CD4-positive, alpha-beta T cell treated with Interleukin-1 beta for 1 hour (primary cell): ENCODE data around the gene CHST8.

Source experiments
- DNase-seq, 2 donors: peaks; one replicate each; pipeline ENCODE4 v3.0.0-alpha.2; 2020 to 2022

The CHST8 gene

GRCh38 chr19:33773704-33774624 lies 152.2 kb downstream of the CHST8 start:
- no peak for DNase-seq

DNA sequence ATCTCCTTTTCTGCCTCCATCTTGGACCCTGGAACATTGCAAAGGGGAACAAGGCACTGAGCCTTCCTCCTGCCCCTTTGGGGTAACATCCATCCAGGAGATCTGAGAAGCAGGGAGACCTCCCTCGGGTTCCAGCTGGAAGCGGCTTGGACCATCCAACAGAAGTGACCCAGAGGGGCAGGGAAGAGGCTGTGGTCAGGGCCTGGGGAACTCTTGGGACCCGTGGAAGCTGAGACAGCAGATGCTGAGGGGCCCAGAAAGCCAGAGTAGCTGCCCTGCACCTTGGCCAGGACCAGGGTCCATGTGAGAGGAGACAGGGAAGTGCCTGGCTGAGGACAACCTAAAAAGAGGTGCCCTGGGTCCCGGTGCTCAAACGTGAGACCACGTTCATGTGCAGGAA lies 153.0 kb downstream of the CHST8 start:
- no peak for DNase-seq

- DNase-seq, result no peak
Measured at GRCh38 chr19:33775731-33776487, 154.2 kb downstream of the CHST8 start.

DNA sequence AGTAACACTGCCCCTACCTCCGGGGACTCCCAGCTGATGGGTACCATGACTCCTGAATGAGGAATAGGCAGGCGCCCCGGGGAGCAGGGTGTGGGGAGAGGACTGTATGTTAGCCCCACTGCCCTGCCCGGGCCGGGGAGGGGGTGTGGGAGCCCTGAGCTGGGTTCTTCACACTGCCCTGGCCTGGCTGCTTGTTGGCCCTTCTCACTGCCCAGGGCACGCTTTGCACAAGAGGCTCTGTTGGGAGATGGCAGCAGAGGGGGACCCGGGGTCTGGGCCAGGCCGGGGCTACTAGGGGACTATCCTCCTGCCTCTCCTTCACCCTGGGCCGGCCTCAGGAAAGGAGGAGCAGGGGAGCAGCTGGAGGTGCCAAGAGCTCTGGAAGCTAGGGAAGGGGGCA lies 155.6 kb downstream of the CHST8 start:
- no peak for DNase-seq

GRCh38 chr19:33777753-33778088 lies 156.0 kb downstream of the CHST8 start:
- no peak for DNase-seq

DNA sequence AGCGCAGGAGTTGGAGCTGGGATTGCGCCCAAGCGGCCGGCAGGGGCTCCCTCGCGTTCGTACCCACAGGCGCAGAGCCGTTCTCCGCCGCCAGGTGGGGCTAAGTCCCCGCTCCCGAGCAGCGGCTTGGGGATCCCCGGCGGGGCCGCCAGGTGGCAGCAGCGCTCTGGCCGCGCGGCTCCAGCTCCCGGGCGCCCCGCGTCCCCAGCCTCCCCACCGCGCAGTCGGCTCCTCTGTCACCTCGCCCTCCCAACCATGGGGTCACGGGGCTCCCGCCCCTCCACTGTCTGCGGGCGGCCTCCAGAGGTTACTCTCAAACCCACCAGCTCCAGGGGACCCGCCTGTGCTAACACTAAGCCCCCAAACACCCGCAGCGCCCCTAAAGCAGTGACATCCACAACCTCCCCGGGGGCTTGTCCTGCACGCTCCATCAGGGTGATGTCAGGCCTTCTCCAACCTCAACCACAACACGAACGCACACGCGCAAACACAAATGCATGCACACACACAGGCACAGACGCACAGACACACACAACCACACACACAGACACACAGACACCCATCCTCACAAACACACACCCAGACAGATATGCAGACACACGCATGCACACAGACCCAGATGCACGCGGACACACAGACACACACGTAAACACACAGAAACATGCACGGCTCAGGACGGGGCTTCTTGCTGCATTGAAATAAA lies 156.5 kb downstream of the CHST8 start:
- DNase-seq, result peak; percentile 82 to 84

GRCh38 chr19:33779849-33780248 lies 158.1 kb downstream of the CHST8 start:
- no peak for DNase-seq

DNA sequence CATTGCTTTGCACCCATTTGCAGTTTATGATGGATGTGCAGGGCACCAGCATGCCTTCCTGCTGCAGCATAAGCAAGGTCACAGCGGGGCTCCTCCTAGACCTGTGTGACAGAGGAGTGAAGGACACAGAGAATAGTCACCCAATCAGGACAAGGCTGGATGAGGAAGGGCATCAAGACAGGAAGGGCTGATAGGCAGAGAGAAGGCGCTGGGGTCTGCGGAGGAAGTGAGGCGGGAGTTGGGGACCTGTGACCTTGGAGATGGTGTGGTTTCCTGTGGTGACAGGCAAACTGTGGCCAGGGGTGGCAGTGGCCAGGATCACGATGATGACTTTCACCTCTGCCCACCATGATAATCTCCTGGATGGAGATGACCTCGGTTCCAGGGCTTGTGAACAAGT lies 158.5 kb downstream of the CHST8 start:
- DNase-seq, result no peak

DNA sequence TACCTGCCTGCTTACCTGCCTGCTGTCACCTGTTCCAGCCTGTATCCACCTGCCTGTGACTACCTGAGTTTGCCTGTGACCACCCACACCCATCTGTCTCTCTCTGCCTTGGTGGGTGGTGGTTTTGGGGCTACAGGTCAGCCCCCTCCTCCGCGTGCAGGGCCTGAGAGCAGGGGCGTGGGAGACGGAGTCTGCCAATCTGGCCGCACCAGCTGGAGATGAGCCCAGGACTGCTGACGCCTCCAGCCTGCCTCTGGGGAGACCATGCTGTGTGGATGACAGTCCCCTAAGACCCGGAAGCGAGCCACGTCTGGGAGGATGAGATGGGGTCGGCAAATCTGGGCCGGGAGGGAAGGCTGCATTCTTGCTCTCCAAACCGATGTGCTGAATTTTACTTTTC lies 159.0 kb downstream of the CHST8 start:
- no peak for DNase-seq

- DNase-seq, result no peak
Measured at GRCh38 chr19:33781415-33781935, 159.7 kb downstream of the CHST8 start.

DNA sequence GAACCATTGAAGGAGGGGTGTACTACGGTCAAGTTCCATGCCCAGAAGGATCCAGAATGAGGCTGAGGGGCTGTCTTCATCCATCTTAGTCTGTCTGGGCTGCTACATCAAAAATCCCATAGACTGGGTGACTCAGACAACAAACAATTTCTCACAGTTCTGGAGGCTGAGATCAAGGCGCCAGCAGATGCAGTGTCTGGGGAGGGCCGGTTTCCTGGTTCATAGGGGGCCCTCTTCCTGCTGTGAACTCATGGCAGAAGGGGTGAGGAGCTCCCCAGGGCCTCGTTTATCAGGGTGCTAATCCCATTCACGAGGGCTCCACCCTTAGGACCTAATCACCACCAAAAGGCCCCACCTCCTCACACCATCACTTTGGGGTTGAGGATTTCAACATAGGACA lies 160.2 kb downstream of the CHST8 start:
- DNase-seq, result no peak

- no peak for DNase-seq
Measured at GRCh38 chr19:33784432-33784831, 162.7 kb downstream of the CHST8 start.

DNA sequence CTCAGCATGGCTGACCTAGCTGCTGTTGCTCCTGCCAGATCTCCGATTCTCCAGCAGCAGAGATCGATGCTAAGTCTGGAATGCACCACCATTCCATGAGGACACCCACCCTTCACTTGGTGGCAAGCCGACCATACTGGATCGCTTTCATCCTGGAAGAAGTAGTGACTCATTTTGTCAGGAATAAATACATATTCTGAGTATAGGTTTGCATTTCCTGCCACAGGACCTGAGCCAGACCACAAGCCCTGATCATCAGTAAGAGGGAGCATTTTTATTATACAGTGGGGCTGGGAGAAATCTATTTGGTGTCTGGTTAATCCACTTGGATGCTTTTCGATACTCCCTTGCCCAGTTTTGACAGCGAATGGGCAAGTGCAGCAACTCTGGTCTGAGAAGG lies 164.0 kb downstream of the CHST8 start:
- DNase-seq, result no peak

DNA sequence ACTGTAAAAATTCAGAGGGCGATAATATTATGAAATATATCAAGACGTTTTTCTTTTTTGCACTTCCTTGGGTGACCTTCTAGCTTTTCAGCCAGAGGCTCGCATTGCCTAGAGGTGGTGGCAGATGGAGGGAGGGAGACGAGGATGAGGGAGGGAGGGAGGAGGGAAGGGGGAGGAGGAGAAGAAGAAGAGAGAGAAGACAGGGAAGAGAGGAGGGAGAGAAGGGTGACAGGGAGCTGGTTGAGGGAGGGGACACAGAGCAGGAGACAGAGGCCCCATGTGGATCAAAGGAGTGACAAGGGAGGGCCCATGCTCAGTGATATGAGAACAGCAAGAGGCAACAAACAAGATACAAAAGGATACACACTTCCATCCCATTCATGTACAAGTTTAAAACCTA lies 166.9 kb downstream of the CHST8 start:
- no peak for DNase-seq

DNA sequence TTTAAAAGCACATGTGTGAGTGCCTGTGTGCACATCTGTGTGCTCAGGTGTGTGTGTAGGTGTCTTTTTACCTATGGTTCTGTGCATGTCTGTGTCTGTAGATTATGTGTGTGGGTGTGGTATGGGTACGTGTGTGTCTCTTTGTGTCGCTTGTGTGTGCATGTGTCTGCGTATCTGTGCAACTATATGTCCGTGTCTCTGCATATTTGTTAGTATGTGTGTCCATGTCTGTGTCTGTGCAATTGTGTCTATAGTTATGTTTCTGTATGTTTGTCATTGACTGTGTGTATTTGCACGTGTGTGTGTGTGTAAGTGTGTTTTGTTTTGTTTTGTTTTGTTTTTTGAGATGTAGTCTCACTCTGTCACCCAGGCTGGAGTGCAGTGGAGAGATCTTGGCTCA lies 167.6 kb downstream of the CHST8 start:
- no peak for DNase-seq

DNA sequence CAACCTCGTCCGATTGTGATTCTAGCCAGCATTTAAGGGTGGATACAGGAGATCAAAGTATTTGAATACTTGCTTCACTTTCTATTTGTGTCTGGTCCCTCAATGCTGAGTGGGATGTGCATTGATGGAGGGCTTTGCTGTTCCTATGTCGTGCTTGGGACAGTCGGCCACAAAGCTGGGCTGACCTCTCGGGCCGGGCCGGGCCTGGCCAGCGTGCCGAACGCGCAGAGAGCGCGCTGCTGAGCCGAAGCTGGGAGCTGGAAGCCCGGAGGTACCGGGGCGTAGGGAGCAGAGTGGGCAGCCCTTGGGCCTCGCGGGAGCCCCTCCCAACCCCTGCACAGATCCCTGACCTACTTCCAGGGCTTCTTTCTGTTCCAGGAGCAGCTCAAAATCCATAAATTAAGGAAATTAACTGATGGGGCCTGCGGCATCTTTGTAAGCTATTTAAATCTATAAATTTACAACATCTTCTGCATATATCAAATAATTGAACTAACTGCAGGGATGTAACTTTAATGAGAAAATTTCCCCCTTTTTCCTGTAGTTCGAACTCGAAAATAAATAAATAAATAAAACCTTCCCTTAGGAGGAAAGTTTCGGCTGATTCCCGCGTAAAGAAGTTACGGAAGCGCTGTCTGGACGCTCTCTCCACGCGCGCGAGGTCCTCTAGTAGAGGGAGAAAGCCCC lies 173.1 kb downstream of the CHST8 start:
- DNase-seq, result no peak

GRCh38 chr19:33795370-33796163 lies 173.8 kb downstream of the CHST8 start:
- DNase-seq, result peak; percentile 43 to 54

DNA sequence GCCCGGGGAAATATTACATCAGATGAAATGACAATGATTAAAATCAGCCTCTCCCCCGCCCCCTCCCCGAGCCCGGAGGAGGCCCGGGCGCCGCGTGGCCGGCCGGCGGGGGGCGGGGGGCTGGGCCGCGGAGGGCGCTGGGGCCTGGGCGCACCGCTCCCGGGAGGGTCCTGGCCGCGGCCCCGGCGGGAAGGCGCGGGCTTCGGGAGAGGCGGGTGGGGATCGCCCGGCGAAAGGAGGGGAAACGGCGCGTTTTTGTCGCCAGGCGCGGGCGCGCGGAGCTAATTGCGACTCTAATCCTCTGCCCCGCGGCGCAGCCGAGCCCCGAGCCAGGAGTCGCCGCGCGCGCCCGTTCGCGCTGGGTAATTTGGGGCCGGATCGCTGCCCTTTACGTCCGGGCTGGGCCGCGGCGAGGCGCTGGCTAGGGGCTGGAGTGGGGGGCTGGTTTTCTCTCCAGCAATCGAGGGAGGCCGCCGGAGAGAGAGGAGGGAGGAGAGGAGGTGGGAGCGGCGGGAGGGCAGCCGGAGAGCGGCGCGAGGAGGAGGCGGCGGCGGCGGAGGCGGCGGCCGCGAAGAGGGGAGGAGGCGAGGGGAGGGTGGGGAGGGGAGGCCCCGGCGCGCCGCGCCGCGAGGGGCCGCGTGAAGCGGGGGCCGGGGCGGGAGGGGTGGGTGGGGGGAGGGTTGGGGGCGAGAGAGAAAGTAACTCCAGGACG lies 174.6 kb downstream of the CHST8 start, which contains the start of gene KCTD15:
KCTD15 (plus strand) TSS at position 707 of the 712 bp plus-strand sequence. CDS start 3,585 bp downstream, outside the sequence.
- no peak for DNase-seq

DNA sequence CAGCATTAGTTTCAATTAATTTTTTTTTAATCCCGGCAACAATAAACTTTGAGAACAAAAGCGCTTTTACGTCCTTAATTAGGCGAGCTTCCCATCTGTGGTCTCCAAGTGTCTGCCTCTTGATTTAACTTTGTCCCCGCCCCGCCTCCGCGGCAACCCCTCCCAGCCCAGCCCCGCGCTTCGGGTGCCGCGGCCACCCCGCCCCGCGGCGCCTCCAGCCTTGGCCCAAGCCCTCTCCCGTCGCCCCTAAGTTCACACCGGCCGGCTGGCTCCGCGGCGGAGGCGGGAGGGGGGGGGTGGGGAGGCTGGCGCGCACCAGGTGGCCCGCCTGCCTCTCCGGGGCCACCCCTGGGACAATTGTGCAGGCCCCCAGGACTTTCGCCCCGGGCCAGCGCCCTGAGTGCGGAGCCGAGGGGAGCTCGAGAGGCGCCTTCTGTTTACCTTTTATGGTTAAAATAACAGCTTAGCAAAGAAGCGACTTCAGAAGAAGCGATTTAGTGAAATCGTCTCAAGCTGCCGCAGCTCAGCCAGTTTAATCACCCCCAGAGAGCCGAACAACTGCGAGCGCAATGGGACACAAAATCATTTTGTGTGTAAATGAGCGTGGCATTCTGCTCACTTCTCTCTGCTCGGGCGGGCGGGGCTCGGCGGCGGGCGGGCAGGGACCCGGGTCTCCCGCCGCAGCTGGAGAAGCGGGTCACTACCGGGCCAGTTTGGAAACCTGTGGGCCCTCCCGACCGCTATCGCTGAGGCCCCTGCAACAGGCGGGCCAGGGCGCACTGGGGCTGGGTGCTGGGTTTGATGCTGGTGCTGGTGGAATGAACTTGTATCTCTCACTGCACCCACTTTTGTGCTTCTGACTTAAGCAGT lies 176.3 kb downstream of the CHST8 start:
- no peak for DNase-seq

GRCh38 chr19:33798681-33799111 lies 176.9 kb downstream of the CHST8 start:
- no peak for DNase-seq
